Motor neuron (in vitro differentiated cells): ENCODE data around the gene PKHD1. TPM values are rescaled to one million over a fixed set of nuclear protein-coding genes. Genes with fewer than 3 reads are reported as not detected.

Source experiments
- ATAC-seq, 8 experiments: fragments of 200-7000 bp; cut with Tn5 transposase; replicated peaks in 6 of 8; 2 replicates each; pipeline ENCODE4 v1.8.0; 2021; ENCODE audit warnings: mild to moderate bottlenecking in 8 of 8, moderate library complexity in 8 of 8
- H3K27ac ChIP-seq, 2 donors: fragments of 250-450 bp; sonication (Bioruptor Pico); 2 replicates each; pipeline ENCODE4 v1.9.0; 2021; ENCODE audit warnings: antibody characterized with exemption in 2 of 2, mild to moderate bottlenecking in 2 of 2, moderate library complexity in 1 of 2
- H3K4me1 ChIP-seq, 2 donors: fragments of 250-450 bp; sonication (Bioruptor Pico); replicated peaks in 1 of 2; 2 replicates each; pipeline ENCODE4 v1.6.1; 2021; ENCODE audit warnings: antibody characterized with exemption in 2 of 2, mild to moderate bottlenecking in 2 of 2, moderate library complexity in 1 of 2
- H3K4me3 ChIP-seq, 5 donors: fragments of 250-450 bp; sonication (Bioruptor Pico); 2 replicates each; pipeline ENCODE4 v1.9.0; 2021; ENCODE audit warnings: antibody characterized with exemption in 5 of 5, mild to moderate bottlenecking in 5 of 5, moderate library complexity in 4 of 5
- WGBS, 10 experiments: fragments of 450-650 bp; shearing (Covaris generic); methylation state at CpG; one replicate each; pipeline ENCODE4 v1.0.0; 2022; 5-methylcytosine and 5-hydroxymethylcytosine counted together
- in situ Hi-C, 9 experiments: fragments of 400-800 bp; cut with MboI; loops; one replicate each; pipeline ENCODE4 v1.15.0; 2021; ENCODE audit warnings: low sequenced_read_pairs in 9 of 9, low pct_unique_long_range_greater_than_20kb in 2 of 9; ENCODE audit not compliant: unreplicated experiment in 9 of 9
- total RNA-seq, 8 experiments: library from RNA; unstranded; fragments of 300-600 nt; gene quantifications; 2 replicates each; pipeline versions ENCODE4 v1.2.3 to v1.2.4, GENCODE V29; 2022

The PKHD1 gene
- total RNA-seq, 8 experiments from 2014 or later: under 0.01 to 0.14 (median 0.09) TPM; not detected in 1

GRCh38 chr6:51812231-51812630 lies 275.2 kb downstream of the PKHD1 start:
- Histone ChIP-seq H3K4me3 (no peak overlapping the region), H3K27ac (no peak overlapping the region), H3K4me1 (peaks cover 8 to 11% of the 10 kb centered on the region in 2 donors)
- no peak for ATAC-seq
- in situ Hi-C loops: loop anchor here in 1 of 9 experiments (25.0 kb wide), 1 partner anchor 1000 kb away; the partner anchor contains the start of gene TFAP2B
- WGBS, 10 experiments: 0 to 100% (median 61%) methylated on average over 1 of the region's 1 CpG; no CpG with 5 or more reads in 2 of the 10 experiments

- H3K27ac ChIP-seq: no peak overlapping the region
- H3K4me3 ChIP-seq: no peak overlapping the region
- H3K4me1 ChIP-seq: no peaks in the 10 kb centered on the region
- 0 to 91% (median 66%) methylated on average over 1 of the region's 1 CpG; no CpG with 5 or more reads in 2 of the 10 experiments for WGBS, 10 experiments
- no peak for ATAC-seq
- in situ Hi-C loops: loop anchor here in 1 of 9 experiments (25.0 kb wide), 1 partner anchor 993 kb away; the partner anchor contains the start of gene TFAP2B
Observed at GRCh38 chr6:51805517-51805916, 281.9 kb downstream of the PKHD1 start.

GRCh38 chr6:51800603-51801002 lies 286.8 kb downstream of the PKHD1 start:
- H3K4me1 ChIP-seq: no peaks in the 10 kb centered on the region
- H3K4me3 ChIP-seq: no peak overlapping the region
- peak in 4 of 8 experiments; percentile 9 to 70 (median 48) for ATAC-seq
- in situ Hi-C loops: loop anchor here in 1 of 9 experiments (25.0 kb wide), 1 partner anchor 988 kb away; the partner anchor contains the start of gene TFAP2B
- no peak overlapping the region for H3K27ac ChIP-seq

- 8 to 97% (median 79%) methylated on average over 2 to 3 of the region's 3 CpGs; no CpG with 5 or more reads in 1 of the 10 experiments for WGBS, 10 experiments
- Histone ChIP-seq H3K27ac (no peak overlapping the region), H3K4me3 (no peak overlapping the region), H3K4me1 (no peaks in the 10 kb centered on the region)
- no peak for ATAC-seq
- in situ Hi-C loops: no loop called here
Observed at GRCh38 chr6:51793393-51793792, 294.0 kb downstream of the PKHD1 start.

- H3K4me3 ChIP-seq: no peak overlapping the region
- WGBS, 10 experiments: 11 to 100% (median 92%) methylated on average over 1 of the region's 1 CpG; no CpG with 5 or more reads in 5 of the 10 experiments
- H3K4me1 ChIP-seq: no peaks in the 10 kb centered on the region
- in situ Hi-C loops: no loop called here
- H3K27ac ChIP-seq: no peak overlapping the region
- ATAC-seq: peak in 1 of 8 experiments; percentile 46
Observed at GRCh38 chr6:51792273-51793030, 295.0 kb downstream of the PKHD1 start.

- no peaks in the 10 kb centered on the region for H3K4me1 ChIP-seq
- no peak overlapping the region for H3K4me3 ChIP-seq
- no peak for ATAC-seq
- WGBS, 10 experiments: 0 to 88% (median 27%) methylated on average over 1 to 4 of the region's 5 CpGs; no CpG with 5 or more reads in 2 of the 10 experiments
- no peak overlapping the region for H3K27ac ChIP-seq
- in situ Hi-C loops: no loop called here
Observed at GRCh38 chr6:51790946-51791345, 296.5 kb downstream of the PKHD1 start.

GRCh38 chr6:51788121-51788520 lies 299.3 kb downstream of the PKHD1 start:
- Histone ChIP-seq H3K4me1 (no peaks in the 10 kb centered on the region), H3K4me3 (no peak overlapping the region), H3K27ac (no peak overlapping the region)
- WGBS, 10 experiments: 0 to 83% (median 43%) methylated on average over 1 of the region's 1 CpG; no CpG with 5 or more reads in 1 of the 10 experiments
- no peak for ATAC-seq
- in situ Hi-C loops: no loop called here

- in situ Hi-C loops: no loop called here
- ATAC-seq: no peak
- Histone ChIP-seq H3K4me3 (no peak overlapping the region), H3K27ac (no peak overlapping the region), H3K4me1 (no peaks in the 10 kb centered on the region)
- WGBS, 10 experiments: 0 to 100% (median 26%) methylated on average over 1 to 2 of the region's 2 CpGs
Observed at GRCh38 chr6:51778666-51779065, 308.7 kb downstream of the PKHD1 start.

- in situ Hi-C loops: no loop called here
- Histone ChIP-seq H3K27ac (no peak overlapping the region), H3K4me1 (no peaks in the 10 kb centered on the region), H3K4me3 (no peak overlapping the region)
- ATAC-seq: no peak
- 4 to 89% (median 71%) methylated on average over 1 to 5 of the region's 5 CpGs for WGBS, 10 experiments
Observed at GRCh38 chr6:51777618-51778017, 309.8 kb downstream of the PKHD1 start.

- Histone ChIP-seq H3K27ac (no peak overlapping the region), H3K4me3 (no peak overlapping the region), H3K4me1 (no peaks in the 10 kb centered on the region)
- in situ Hi-C loops: no loop called here
- no peak for ATAC-seq
Observed at GRCh38 chr6:51775942-51776860, 311.2 kb downstream of the PKHD1 start.

GRCh38 chr6:51768087-51768486 lies 319.3 kb downstream of the PKHD1 start:
- in situ Hi-C loops: no loop called here
- Histone ChIP-seq H3K27ac (no peak overlapping the region), H3K4me3 (no peak overlapping the region), H3K4me1 (no peaks in the 10 kb centered on the region)
- ATAC-seq: no peak

GRCh38 chr6:51765230-51765629 lies 322.2 kb downstream of the PKHD1 start:
- Histone ChIP-seq H3K27ac (no peak overlapping the region), H3K4me3 (no peak overlapping the region), H3K4me1 (no peaks in the 10 kb centered on the region)
- in situ Hi-C loops: no loop called here
- no peak for ATAC-seq
- WGBS, 10 experiments: 0 to 100% (median 100%) methylated on average over 1 of the region's 1 CpG; no CpG with 5 or more reads in 7 of the 10 experiments

GRCh38 chr6:51753635-51754034 lies 333.8 kb downstream of the PKHD1 start:
- no peaks in the 10 kb centered on the region for H3K4me1 ChIP-seq
- 18 to 74% (median 50%) methylated on average over 1 to 5 of the region's 6 CpGs; no CpG with 5 or more reads in 3 of the 10 experiments for WGBS, 10 experiments
- H3K4me3 ChIP-seq: no peak overlapping the region
- H3K27ac ChIP-seq: no peak overlapping the region
- peak in 2 of 8 experiments; percentile 50 to 58 for ATAC-seq
- in situ Hi-C loops: no loop called here
